Left lung (tissue), 10 donors: ENCODE results near the gene ADCY4. TPM values are rescaled to one million over a fixed set of nuclear protein-coding genes. Genes with fewer than 3 reads are reported as not detected.

Experiments used
- ATAC-seq: fragments of 200-7000 bp; cut with Tn5 transposase; one replicate; pipeline ENCODE4 v1.9.1; 2020; ENCODE audit warnings: moderate library complexity
- DNase-seq, 4 donors: peaks; one replicate each; pipeline ENCODE4 v3.0.0-alpha.2; 2013 to 2020
- H3K27ac ChIP-seq, 2 donors: fragments of 200-600 bp; sonication (generic) in 1 of 2; one replicate each; pipeline versions ENCODE4 v1.5.0 to v1.8.0; 2020 to 2021
- H3K27me3 ChIP-seq, 2 donors: fragments of 200-600 bp; sonication (generic) in 1 of 2; one replicate each; pipeline versions ENCODE4 v1.5.0 to v1.8.0; 2020 to 2021
- H3K36me3 ChIP-seq, 2 donors: fragments of 200-600 bp; sonication (generic) in 1 of 2; one replicate each; pipeline versions ENCODE4 v1.5.0 to v1.8.0; 2020 to 2021
- H3K4me1 ChIP-seq, 2 donors: fragments of 200-600 bp; one replicate each; pipeline ENCODE4 v1.8.0; 2021
- H3K4me3 ChIP-seq, 2 donors: fragments of 200-600 bp; sonication (generic) in 1 of 2; one replicate each; pipeline versions ENCODE4 v1.5.0 to v1.8.0; 2020 to 2021; ENCODE audit warnings: mild to moderate bottlenecking in 1 of 2
- H3K9me3 ChIP-seq, 2 donors: fragments of 200-600 bp; sonication (generic) in 1 of 2; one replicate each; pipeline versions ENCODE4 v1.5.0 to v1.8.0; 2020 to 2021
- intact Hi-C, 2 donors: fragments of 100-400 bp; cut with DNase I; formaldehyde crosslinking; loops; one replicate each; pipeline versions ENCODE4 v1.11.2 to v1.14.2; 2022
- polyA plus RNA-seq, 6 donors: library from polyadenylated mRNA; unstranded; fragments of 120-200 nt; gene quantifications; one replicate each; pipeline ENCODE4 v1.2.1, GENCODE V29; 2013; ENCODE audit not compliant: insufficient read length in 6 of 6
- total RNA-seq, 2 donors: library from RNA; stranded (reverse); fragmentation: NEBNext Ultra II Directional; extraction: Animal tissue kit (Norgen Biotek cat#: 25700); gene quantifications; one replicate each; pipeline ENCODE4 v1.2.1, GENCODE V29; 2021
- TF ChIP-seq, protein P1 (sequence below), 2 donors: fragments of 200-600 bp; sonication (generic) in 1 of 2; IDR thresholded peaks; one replicate each; pipeline versions ENCODE4 v1.5.0 to v1.8.0; 2021; ENCODE audit warnings: antibody characterized with exemption in 2 of 2
- donor health status: DM: no; HTN: yes; CAD: no.
- donor health status: DM: no; HTN: no; CAD: no.

The ADCY4 gene
- total and polyA plus RNA-seq, 8 donors: 25.7 to 48.5 (median 34.3) TPM

DNA sequence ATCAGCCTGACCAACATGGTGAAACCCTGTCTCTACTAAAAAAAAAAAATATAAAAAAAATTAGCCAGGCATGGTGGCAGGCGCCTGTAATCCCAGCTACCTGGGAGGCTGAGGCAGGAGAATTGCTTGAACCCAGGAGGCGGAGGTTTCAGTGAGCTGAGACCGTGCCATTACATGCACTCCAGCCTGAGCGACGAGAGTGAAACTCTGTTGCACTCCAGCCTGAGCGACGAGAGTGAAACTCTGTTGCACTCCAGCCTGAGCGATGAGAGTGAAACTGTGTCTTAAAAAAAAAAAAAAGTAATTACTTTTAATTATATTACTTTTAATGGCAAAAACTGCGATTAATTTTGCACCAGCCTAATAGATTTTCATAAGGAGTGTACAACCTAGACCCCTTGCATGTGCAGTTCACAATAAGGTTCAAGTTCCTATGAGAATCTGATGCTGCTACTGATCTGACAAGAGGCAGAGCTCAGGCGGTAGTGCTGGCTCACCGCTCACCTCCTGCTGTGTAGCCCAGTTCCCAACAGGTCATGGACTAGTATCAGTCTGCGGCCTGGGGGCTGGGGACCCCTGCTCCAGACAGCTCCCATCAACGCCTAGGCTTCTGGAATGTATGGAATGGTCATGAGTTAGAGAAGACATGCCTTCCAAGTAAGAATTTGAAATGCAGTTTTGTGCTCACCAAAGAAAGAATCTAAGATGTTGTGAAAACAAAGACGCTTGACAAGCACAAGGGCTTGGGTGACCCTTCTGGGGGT, 13.5 kb downstream of the ADCY4 start:
- peak in 1 of 4 donors; percentile 30 for DNase-seq
- Histone ChIP-seq H3K4me3 (no peak overlapping the region), H3K9me3 (no peaks in the 10 kb centered on the region), H3K27me3 (peaks cover 0 to 27% of the 10 kb centered on the region in 2 donors), H3K27ac (no peak overlapping the region), H3K4me1 (peaks cover 6 to 30% of the 10 kb centered on the region in 2 donors), H3K36me3 (peaks cover 0 to 44% of the 10 kb centered on the region in 2 donors)
- intact Hi-C loops: no loop called here
- TF ChIP-seq, protein P1, sequence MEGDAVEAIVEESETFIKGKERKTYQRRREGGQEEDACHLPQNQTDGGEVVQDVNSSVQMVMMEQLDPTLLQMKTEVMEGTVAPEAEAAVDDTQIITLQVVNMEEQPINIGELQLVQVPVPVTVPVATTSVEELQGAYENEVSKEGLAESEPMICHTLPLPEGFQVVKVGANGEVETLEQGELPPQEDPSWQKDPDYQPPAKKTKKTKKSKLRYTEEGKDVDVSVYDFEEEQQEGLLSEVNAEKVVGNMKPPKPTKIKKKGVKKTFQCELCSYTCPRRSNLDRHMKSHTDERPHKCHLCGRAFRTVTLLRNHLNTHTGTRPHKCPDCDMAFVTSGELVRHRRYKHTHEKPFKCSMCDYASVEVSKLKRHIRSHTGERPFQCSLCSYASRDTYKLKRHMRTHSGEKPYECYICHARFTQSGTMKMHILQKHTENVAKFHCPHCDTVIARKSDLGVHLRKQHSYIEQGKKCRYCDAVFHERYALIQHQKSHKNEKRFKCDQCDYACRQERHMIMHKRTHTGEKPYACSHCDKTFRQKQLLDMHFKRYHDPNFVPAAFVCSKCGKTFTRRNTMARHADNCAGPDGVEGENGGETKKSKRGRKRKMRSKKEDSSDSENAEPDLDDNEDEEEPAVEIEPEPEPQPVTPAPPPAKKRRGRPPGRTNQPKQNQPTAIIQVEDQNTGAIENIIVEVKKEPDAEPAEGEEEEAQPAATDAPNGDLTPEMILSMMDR (IDR thresholded peaks at IDR 0.05): no peak
- no peak for ATAC-seq

GRCh38 chr14:24317141-24317928, 17.5 kb downstream of the ADCY4 start:
- Histone ChIP-seq H3K27ac (peak overlapping the region in 1 of 2 donors; percentile 95), H3K9me3 (no peaks in the 10 kb centered on the region), H3K4me1 (peaks cover 19 to 70% of the 10 kb centered on the region in 2 donors), H3K27me3 (peaks cover 0 to 37% of the 10 kb centered on the region in 2 donors), H3K4me3 (no peak overlapping the region), H3K36me3 (peaks cover 0 to 42% of the 10 kb centered on the region in 2 donors)
- no peak for DNase-seq
- intact Hi-C loops: no loop called here
- TF ChIP-seq, protein P1 (IDR thresholded peaks at IDR 0.05): no peak
- no peak for ATAC-seq

DNA sequence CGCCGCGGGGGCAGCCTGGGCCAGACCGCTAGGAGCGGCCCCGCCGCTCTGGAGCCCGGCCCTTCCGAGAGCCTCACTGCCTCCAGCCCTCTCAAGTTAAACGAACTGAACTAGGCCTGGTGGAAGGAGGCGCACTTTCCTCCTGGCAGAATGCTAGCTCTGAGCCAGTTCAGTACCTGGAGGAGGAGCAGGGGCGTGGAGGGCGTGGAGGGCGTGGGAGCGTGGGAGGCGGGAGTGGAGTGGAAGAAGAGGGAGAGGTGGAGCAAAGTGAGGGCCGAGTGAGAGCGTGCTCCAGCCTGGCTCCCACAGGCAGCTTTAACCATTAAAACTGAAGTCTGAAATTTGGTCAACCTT, 18.3 kb downstream of the ADCY4 start:
- Histone ChIP-seq H3K36me3 (peaks cover 0 to 37% of the 10 kb centered on the region in 2 donors), H3K9me3 (no peaks in the 10 kb centered on the region), H3K27ac (peak overlapping the region in 1 of 2 donors; percentile 95), H3K4me3 (no peak overlapping the region), H3K4me1 (peaks cover 24 to 78% of the 10 kb centered on the region in 2 donors), H3K27me3 (peaks cover 0 to 37% of the 10 kb centered on the region in 2 donors)
- peak in 2 of 4 donors; percentile 30 to 71 for DNase-seq
- ATAC-seq: no peak
- TF ChIP-seq, protein P1 (IDR thresholded peaks at IDR 0.05): no peak
- intact Hi-C loops: no loop called here

- TF ChIP-seq, protein P1 (IDR thresholded peaks at IDR 0.05): peak; percentile 18 to 33
- Histone ChIP-seq H3K9me3 (no peaks in the 10 kb centered on the region), H3K36me3 (peaks cover 0 to 35% of the 10 kb centered on the region in 2 donors), H3K27ac (peak overlapping the region; percentile 51 to 95), H3K27me3 (peaks cover 0 to 37% of the 10 kb centered on the region in 2 donors), H3K4me3 (peak overlapping the region in 1 of 2 donors; percentile 32), H3K4me1 (peaks cover 24 to 84% of the 10 kb centered on the region in 2 donors)
- ATAC-seq: peak; percentile 30
- intact Hi-C loops: no loop called here
- peak in 2 of 4 donors; percentile 48 to 80 for DNase-seq
These were observed 18.9 kb downstream of the ADCY4 start for GRCh38 chr14:24315807-24316596.
